ENCODE results near the gene APOBEC3H.

APOBEC3H gene

DNA sequence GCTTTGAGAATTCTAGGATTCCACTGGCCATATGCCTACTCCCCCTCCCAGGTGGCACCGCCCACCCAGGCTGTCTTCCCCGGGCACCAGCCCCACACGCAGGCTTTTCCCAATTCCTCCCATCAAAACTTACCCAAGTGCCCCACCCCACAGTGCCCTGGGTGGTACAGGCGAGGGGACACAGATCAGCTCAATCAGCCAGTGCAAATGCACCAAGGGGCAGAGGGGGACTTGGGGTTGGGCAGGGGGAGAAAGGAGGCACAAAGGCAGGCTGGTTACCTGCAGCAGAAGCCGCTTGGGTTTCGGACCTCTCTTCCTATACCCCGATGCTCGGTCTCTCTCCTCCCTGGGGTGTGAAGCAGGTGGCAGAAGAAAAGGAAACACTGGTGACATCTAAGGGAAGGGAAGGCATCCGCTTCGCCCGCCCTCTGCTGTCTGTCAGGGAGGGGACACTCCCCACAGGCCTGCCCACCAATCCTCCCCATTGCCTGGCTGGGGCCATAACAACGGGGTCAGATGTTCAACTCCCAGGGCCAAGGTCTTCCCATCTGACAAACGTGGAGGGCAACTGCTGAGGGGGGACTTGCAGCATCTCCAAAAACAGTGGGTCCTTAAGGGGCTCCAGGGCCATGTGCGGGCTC lies 41.4 kb downstream of the APOBEC3H start:
- no peak for DNase-seq

DNA sequence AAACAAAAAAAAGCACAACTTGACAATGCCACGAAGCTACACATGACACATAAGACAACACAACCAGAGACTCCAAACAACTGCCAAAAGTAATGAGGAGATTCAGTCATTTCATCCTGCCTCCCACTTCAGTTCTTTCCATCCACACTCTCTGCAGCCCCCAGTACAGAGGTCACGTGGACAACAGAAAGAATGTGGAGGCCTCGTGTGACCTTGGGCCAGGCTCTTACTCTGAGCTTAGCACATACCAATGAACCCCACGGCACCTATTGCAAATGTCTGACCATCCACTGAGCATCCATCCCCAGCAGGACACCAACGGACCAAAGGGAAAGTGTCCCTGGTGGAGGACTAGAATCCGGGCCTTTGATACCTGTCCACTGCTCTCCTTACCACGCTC lies 42.9 kb downstream of the APOBEC3H start:
- no peak for DNase-seq

DNA sequence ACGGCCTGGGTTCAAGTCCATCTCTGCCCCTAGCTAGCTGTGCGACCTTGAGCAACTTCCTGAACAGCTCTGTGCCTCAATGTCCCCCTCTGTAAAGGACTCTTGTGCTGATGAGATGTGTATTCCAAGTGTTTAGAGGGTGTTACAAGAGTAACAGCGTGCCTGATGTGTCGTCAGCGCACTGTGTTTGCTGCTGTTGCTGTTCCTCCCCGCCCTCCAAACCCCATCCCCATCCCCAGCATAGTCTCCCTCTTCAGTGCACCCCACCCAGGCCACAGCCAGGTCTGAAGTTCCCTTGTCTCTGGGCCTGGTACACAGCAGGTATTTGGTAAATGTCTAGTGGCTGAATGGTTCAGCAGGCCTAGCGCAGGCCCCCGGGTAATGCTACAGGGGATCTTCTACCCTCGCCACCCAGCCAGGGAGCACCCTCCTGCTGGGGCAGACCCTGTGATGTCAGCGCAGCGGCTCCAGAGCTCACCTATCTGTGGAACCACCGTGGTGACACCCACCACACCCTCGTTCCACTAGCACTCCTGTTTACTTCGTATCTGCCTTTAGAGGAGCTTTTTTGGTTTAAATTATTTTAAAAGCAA lies 45.1 kb downstream of the APOBEC3H start:
- no peak for DNase-seq

DNA sequence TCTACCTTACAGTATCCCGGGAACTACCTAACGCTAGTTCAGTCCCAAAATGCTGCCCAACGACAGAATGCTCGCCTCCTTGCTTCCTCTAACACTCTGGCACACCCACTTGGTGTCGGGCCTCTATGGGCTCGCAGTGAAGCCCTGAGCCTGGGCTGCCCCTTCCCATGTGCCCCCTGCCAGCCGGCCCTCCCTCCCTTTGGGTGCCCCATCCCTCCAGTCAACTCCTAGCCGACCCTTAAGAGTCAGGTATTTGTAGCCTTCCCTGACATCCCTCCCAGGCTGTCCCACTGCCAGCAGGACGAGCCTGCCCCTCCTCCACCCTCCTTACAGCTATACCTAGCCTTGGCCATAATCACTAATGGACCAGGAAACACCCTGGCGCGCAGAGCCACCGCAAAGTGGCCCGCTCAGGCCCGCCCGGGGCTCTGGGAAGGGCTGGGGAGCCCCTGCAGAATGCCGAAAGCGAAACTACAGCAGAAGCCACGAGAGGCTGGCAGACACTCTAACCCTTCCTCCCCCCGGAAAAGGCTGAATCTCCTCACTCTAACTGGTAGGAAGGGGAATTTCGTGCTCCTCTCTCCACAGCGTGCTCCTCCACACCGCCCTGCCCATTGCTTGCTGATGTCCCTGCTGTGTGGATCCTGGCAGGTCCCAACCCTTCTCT lies 47.2 kb downstream of the APOBEC3H start:
- peak; percentile 71 for DNase-seq

DNA sequence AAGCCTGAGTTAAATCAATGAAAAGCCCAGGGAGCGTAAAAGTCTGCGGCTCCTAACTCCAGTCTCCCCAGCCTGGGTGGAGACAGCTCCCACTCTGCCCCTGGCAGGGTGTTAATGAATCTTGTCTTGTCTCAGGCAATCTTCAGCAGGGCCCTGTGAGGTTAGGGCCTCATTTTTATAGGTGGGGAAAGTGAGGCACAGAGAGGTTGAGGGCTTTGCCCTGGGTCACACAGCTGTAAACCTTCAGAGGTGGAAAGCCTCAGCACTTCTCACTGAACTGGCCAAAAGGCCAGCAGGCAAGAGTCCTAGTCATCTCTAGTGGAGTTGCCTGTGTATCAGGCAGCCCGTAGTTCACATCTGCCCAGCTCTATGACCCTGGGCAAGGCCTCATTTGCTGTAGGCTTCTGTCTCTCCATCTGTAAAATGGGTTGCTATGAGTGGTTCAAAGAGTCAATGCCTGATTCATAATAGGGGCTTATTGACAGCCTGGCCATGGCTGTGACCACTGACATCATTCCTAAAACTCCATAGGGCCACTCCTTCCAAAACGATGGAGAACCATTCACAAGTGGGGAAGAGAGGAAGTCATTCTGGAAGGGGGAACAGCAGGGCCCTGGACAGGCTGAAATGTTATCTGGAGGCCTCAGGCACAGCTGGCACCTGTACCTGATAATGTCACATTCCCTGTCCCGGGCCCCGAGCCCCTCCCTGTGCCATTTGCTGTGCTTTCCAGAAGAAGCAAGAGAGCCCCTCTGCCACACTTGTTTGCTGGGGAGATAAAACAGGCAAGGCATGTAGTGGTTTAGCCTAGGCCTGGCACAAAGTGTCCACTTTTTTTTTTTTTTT lies 49.4 kb downstream of the APOBEC3H start:
- DNase-seq, result no peak

DNA sequence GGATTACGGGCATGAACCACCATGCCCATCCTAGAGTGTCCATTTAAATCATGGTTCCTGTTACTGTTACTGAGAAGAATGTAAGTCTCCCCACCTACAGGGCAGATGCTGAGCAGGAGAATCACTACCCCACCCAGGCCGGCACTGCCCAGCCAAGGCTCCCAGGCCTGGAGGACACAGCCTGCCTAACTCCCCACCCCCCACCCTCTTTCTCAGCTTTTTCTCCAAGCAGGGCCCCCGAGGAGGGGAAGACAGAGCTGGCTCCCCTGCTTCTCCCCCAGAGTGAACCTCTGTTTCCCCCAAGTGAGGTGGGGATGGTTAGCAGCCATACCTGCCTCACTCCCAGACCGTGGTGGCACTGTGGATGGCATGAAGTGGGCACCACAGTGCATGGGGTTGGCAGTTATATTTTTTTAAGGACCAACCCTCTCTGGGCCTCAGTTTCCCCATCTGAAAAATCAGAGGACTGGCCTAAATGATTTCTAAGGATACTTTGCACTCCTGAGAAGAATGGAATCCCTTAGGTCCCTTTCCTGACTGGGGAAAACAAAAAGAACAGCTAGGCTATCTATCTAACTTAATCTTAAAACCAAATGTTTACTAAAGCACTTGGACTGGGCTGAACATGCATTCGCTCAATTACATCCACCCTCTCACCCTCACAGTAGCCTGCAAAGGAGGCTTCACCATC lies 50.4 kb downstream of the APOBEC3H start:
- DNase-seq, result no peak

DNA sequence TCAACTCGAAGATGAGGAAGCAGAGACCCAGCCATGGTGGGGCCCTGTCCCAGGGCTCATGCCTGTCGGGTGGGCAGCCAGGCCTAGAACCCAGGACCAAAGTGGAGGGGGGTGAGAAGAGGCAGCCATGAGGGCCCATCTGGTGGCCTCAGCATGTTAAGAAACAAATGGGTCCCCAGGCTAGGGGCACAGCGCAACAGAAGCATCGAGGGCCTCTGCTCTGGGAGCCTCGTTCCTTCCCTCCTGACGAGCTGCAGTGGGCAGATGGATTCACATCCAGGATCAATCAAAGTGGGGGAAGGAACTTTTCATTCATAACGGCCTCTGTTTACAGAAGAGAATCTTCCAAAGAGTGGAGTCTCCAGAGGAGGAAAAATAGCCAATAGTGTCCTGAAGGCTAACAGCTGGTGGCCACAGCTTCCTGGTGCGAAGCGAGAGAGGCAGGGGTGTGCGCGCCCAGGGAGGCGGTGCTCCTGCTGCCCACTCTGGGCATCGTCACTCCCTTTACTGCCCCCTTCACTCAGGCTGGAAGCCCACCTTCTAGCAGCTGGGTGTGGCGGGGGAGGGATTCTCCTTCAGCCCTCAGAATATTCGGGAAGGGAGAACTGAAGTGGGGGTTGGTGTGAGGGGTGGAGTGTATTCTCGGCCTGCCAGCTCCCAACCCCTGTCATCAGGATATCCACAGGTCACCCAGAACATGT lies 51.1 kb downstream of the APOBEC3H start:
- no peak for DNase-seq

DNA sequence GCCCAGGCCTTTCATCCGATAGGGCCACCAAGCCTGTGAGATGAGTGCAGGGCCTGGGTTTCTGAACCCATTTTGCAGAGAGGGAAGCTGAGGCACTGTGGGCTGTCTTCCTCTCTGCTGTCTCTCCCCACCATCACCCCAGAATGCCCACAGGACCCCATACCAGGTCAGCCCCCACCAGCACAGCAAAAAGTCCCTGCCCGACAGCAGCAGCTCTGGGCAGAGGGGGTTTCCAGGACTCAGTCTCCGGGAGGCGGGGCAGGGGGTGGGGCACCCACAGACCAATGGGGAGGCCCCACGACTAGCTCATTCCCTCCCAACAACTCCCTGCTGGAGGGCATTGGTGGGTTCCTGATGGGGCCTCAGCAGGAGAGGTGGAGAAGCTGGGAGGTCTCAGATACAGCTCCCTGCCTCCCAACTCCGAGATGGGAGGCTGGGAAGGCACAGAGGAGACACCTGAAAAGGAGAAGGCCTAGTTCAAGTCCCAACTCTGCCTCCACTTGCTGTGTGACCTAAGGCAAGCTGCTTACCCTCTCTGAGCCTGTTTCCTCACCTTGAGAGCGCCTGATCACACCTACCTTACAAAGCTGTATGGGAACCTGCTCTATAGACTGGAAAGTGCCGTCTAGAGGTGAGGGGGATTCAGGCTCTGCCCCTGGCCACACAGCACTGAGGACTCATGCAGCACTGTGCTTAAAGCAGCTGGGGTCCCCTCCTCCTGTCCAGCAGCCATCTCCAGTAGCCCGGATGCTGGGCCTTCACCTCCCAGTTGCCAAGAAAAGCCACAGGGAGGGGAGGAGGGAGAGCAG lies 51.9 kb downstream of the APOBEC3H start:
- DNase-seq, result peak; percentile 87

DNA sequence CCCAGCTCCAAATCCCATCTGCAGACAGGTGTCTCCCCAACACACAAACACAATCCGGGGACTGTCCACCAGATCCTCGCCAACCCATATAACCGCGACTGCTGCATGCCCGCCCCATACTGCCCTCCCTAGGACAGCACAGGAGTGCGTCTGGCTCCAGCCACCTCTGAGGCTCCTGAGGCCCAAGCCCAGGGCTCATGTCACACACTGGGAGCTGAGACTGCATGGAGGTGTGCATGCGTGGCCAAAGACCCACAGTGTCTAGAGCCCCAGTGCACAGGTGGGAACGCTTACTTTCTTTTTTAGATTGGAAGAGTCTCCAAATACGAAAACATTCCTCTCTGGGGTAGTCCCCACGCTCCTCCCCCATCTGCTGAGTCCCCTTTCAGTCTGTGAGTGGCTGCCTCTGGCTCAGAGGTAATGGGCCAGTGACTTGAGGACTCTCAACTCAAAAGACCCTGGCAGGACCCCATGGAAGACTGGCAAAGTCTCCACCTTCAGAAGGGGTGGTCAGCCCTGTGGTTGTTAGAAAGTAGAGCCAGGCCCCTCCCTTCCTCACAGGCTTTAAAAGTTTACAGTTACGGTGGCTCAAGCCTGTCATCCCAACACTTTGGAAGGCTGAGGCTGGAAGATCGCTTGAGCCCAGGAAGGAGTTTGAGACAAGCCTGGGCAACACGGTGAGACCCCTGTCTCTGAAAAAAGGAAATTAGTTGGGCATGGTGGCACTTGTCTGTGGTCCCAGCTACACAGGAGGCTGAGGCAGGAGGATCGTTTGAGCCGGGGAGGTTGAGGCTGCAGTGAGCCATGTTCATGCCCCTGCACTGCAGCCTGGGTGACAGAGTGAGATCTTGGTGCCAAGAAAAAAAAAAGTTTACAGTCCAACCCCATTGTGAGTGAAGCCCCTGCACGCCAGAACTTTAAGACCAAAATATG lies 53.1 kb downstream of the APOBEC3H start:
- no peak for DNase-seq

DNA sequence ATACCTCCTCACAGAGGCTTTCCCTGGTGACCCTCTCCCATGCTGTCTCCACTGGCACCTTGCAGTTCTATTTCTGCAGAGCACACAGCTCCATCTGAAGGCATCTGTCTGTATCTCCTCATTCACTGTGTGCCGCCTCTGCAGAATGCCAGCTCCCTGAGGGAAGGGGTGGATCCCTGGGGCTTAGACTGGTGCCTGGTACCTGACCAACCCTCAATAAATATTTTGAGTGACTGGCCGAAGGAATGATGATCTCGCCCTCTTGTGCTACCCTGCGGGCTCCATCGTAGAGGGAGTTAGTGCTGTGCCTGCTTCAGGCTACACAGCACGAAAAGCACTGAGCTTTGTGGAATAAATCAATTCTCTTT lies 53.8 kb downstream of the APOBEC3H start:
- no peak for DNase-seq

DNA sequence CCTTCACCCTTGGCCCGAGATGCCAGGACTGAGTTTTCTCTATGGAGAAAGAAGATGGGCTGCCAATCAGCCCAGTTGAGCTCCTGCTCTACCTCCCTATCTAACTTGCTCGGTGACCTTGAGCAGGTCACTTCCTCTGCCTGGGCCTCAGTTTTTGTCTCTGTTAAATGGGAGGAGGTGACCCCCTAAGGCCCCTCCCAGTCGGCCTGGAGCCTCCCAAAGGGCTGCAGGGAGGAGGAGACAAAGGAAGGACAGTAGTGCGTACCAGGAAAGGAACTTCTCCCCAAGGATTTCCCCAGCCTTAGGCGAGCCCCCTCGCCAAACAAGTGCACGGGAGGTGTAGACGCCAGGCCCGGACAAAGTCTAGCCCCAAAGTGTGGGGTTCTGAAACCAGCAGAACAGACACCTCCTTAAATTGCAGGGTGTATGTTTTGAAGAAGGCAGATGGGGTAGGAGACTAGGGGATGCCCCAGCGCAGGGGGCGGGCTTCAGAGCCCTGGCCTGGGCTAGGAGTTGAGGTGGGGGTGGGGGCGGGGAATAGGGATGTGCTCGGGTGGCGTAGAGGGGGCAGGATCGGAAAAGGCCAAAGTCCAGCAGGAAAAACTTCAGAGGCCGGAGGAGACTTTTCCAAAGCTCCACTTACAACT lies 54.4 kb downstream of the APOBEC3H start:
- DNase-seq, result no peak

DNA sequence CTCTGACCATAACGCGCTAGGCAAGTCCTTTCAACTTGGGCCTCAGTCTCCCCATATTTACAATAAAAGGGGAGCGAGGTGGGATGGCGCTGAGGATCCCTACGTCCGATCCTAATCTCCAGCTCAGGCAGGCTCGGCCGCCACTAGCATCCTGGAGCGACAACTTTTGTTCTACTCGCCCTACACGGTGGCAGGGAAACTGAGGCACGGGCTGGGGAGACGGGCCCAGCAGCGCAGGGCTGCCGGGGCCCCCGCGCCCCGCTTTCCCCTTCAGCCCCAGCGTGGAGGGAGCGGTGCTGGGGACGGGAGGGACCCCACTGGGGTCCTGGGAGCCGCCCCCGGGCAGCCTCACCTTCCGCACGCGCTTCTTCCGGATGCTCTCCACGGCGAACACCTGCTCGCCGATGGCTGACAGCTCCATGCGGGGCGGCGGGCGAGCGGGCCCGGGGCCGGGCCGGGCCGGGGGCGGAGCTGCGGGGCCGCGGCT lies 55.0 kb downstream of the APOBEC3H start:
- DNase-seq, result no peak

DNA sequence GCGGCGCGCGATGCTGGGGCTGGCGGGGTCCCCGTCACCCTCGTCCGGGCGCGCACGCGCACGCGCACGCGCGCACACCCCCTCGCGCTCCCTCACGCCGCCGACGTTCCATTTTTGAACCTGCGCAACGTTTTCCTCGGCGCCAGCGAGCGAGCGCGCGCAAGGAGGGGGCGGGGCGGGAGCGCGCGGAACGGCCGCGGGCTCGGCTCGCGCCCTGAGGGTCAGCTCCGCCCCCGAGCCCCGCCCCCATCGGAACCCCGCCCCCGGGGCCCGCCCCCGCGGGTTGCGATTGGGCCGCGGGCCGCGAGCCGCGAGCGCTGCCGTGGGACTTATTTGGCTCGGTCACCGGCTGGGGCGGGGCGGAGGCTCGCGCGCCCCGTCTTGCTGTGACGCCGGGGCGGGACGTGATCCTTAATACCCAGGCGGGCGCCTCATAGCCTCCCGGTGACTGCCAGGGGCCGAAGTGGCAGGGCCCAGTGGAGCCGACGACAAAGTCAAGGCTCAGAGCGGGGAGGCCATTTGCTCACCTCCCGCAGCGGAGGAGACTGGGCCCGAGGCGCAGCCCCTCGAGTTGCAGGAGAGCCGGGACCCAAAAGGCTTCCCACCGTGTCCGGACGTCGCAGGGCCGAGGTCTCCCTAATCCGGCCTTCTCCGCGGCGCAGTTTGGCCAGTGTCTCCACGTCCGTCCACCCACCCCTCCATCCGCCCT lies 55.6 kb downstream of the APOBEC3H start, which contains the start of gene CBX7:
CBX7 (minus strand) TSS at position 170 of the 709 bp plus-strand sequence. CDS start 236 bp downstream, outside the sequence.
- DNase-seq, result peak; percentile 93

DNA sequence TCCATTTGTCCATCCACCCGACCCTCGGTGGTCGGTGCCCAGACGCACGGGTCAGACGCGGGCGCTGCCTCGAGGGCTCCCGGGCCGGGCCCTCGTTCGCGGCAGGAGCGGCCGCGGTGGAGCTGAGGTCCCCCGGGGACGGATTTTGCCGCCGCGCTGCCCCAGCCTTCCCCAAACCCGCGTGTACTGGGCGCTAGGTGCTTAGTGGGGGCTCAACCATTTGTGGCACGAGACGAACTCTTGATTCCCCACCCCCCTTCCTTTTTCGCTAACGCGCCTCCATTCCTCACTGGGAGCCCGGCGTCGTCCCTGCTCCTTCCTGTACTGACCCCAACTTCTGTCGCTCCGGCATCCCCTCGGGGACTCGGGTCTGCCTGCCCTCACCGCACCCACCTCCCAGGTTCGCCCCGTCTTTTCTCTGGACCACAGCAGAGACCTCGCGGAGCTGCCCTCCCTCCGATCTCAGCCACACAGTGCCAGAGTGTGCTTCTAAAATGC lies 56.2 kb downstream of the APOBEC3H start:
- DNase-seq, result no peak
